A673 (cell line): Measurements from ENCODE around the gene SPATA46.

ENCODE experiments used
- CTCF ChIP-seq: fragments of 300-800, 200-600 bp; sonication (generic); conservative IDR thresholded peaks from 2 replicates; pipeline ENCODE4 v1.5.1; 2017; ENCODE audit warnings: low read depth, mild to moderate bottlenecking, antibody characterized with exemption, low read length, moderate library complexity, mixed read lengths
- EZH2 ChIP-seq: fragments of 200-600 bp; sonication (generic); IDR thresholded peaks from 2 replicates; pipeline ENCODE4 v1.6.1; 2017; ENCODE audit warnings: borderline replicate concordance, low read depth, mild to moderate bottlenecking, mixed read lengths, antibody characterized with exemption, low read length; ENCODE audit not compliant: poor library complexity, severe bottlenecking

- TF ChIP-seq CTCF (no peak), EZH2 (no peak)
These were observed 12.6 kb upstream of the SPATA46 start for GRCh38 chr1:162389021-162389818.
